Putamen (tissue), 1 donor: Measurements from ENCODE around the gene KITLG.
A peak's percentile ranks its signal among the peaks of the same experiment; 100 is the strongest.
"Not testable (repeated sequence)": the region's sequence is repeated elsewhere in the genome, so short reads cannot be mapped to it uniquely, and the experiment has no call there.

ENCODE experiments used
- DNase-seq: peaks from one replicate; pipeline ENCODE4 v3.0.0-alpha.2; 2016; ENCODE audit warnings: low spot score

Gene KITLG

DNA sequence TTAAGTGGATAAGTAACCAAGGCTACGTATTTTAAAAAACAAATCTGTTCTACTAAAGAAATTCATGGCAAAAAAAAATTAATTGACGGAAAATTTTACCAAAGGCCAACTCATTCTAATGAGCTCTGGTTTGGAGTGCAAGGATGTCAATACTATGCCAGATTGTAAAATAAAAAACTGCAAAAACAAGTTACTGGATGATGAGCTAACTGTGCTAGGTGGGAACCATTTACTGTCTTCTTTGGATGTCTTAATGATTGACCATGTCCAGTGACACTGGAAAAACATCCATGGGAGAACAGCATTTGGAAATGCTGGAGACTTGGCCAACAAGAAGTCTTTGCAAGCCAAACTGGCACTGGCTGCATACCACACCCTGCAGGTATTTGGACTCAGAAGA, 41.6 kb downstream of the KITLG start:
- DNase-seq, result no peak

GRCh38 chr12:88538250-88538649, 42.0 kb downstream of the KITLG start:
- peak; percentile 39 for DNase-seq

DNA sequence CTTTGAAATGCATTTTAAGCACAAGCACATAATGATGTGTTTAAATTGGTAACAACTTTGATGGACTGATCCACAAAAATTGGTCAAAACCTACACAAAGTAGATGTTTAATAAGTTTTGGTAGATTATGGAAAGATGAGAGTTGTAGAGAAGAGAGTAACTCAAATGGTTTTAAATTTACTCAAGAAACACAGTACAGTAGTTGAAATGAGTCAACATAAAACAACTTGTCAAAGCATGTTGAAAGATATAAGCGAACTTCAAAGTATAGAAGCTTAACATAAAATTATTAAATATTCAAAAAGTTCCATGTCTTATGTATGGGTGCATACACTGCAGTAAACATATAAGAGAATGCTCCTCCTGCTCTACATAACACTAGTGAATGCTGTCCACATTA, 49.4 kb downstream of the KITLG start:
- no peak for DNase-seq

DNA sequence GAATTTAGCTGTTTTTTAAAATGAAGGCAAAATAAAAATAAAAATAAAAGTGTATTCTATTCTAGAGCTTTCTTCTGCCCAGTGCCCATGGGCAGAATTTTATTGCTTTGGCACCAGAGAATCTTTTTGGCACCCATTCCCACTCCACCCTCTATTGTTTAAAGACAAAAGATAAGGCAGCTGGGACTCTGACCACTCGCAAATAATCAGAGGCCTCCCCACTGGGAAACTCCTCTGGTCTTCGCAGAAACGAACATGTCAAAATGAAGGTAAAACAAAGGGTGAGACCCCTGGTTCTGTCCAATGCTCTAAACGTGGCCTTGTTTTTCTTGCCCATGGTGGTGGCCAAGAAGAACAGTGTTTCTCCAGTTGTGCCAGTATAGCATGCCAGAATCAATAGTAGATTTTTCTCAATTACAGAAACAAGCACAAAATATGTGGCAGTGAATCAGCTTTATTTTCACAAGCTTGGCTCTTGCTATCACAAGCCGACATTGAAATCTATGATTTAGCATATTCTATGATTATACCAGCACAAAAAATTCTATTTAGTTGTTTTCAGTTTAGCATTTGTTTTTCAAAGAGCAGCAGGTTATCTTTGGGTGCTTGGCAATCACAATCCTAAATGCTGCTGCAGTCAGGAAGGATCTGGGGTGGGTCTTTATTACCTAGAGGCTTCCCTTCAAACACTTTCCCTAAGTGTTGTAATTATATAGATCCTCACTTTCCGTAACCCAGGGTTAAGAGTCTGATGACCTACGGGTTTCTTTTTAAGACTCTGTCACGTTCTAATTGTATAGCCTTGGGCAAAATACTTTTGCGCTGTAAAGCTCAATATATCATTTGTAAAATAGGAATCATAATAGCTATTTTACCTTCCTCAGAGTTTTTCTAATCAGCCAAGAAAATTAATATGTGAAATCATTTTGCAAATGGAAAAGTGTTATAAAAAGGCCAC, 50.5 kb downstream of the KITLG start:
- DNase-seq, result no peak

DNA sequence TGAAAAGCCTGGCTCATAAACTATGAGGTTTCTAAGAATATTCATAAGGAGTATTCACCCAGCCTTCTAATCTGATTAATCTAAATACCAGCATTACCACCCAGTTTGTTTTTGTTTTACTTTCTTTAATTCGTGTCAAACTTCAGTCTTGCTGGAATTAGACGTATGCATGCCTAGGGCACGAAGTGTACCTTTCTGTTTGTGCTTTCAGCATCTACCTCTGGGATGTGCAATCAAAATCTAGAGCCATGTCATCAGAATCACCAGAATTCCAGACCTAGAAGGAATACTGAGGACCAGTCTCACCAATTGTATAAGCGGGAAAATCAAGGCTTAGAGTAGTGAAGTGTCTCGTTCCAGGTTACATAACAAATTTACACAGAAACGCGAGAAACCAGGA, 57.3 kb downstream of the KITLG start:
- no peak for DNase-seq

DNA sequence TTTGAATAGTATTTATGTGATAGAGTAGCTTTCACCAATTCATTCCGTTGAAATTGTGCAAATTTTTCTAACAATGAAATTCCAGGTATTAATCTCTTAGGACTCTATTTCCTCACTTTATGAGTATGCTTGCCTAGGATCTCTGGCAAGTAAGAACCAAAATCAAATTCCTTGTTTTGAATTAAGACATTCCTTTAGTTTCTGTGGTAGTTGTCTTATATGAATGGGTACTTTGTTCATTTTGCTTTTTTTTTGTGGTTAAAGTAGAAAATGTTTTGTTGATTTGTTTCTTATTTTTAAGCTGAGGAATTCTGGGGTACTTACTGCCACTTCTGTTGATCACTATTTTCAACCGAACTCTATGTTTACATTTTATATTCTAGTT, 59.8 kb downstream of the KITLG start:
- DNase-seq, result no peak

GRCh38 chr12:88519802-88520435, 60.4 kb downstream of the KITLG start:
- no peak for DNase-seq

DNA sequence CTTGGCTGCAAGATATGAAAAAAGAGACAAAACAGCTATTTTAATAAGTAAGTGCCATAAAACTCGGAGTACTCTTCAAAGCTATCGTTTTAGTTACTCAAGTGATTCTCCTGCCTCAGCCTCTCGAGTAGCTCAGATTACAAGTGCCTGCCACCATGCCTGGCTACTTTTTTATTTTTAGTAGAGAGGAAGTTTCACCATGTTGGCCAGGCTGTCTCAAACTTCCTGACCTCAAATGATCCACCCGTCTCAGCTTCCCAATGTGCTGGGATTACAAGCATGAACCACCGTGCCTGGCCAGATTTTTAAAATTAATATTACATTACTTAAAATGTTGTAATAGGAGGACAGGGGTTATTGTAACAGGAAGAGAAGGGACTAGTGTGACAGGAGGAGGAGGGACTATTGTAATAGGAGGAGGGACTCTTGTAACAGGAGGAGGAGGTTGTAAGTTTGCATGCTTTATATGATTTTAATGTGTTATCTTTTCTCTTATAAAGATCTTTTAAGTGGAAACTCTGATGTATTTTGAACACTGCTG, 61.3 kb downstream of the KITLG start:
- DNase-seq, result no peak

- no peak for DNase-seq
These were observed 63.5 kb downstream of the KITLG start for GRCh38 chr12:88516811-88517210.

- DNase-seq, result no peak
These were observed 69.4 kb downstream of the KITLG start for GRCh38 chr12:88510843-88511242.

- no peak for DNase-seq
These were observed 70.4 kb downstream of the KITLG start for GRCh38 chr12:88509851-88510250.

DNA sequence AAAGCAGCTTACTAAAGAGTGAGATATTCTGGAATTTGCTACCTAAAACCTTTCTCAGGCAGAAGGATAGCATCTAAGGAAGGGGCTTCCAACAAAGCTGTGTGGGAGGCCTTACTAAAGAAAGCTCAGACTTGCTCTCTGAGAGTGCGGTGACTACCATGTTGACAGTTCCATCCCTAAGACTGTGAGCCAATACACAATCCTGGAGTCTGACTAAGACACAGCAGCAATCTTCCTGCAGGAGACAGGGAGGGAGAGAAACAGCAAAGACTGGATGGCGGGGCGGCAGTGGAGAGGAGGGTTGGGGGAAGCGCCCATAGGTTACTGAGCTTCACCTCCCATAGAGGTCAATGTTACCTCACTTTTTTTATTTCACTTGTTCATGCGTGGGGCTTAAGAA, 70.9 kb downstream of the KITLG start:
- DNase-seq, result no peak

DNA sequence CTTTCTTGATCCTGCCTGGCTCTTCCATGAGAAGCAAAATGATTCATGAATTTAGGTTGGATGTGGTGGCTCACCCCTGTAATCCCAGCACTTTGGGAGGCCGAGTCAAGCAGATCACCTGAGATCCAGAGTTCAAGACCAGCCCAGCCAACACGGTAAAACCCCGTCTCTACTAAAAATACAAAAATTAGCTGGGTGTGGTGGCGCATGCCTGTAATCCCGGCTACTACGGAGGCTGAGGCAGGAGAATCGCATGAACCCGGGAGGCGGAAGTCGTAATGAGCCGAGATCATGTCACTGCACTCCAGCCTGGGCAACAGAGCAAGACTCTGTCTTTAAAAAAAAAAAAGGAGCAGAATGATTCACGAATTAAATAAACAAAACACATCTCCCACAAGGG, 72.4 kb downstream of the KITLG start:
- DNase-seq, result not testable (repeated sequence)

GRCh38 chr12:88507270-88507669, 73.0 kb downstream of the KITLG start:
- DNase-seq, result no peak

- no peak for DNase-seq
These were observed 74.6 kb downstream of the KITLG start for GRCh38 chr12:88505696-88506095.

DNA sequence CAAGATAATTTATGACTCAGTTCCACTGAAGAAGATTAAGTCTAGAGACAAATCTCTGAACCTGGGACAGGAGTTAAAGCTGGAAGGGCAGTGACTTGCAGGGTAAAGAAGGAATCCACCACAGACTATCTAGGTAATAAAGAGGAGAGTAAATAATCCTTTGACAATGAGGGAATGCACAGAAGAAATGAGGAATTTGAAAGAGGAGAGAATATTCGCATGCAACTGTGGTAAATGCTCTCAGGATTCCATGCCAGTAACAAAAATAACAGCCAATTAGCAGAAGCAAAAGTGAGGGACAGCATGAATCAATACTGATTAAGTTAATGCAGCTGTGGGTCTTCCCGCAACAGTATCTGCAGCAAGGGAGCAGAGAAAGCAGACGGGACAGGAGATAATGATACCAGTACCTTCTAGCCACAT, 77.0 kb downstream of the KITLG start:
- DNase-seq, result no peak

DNA sequence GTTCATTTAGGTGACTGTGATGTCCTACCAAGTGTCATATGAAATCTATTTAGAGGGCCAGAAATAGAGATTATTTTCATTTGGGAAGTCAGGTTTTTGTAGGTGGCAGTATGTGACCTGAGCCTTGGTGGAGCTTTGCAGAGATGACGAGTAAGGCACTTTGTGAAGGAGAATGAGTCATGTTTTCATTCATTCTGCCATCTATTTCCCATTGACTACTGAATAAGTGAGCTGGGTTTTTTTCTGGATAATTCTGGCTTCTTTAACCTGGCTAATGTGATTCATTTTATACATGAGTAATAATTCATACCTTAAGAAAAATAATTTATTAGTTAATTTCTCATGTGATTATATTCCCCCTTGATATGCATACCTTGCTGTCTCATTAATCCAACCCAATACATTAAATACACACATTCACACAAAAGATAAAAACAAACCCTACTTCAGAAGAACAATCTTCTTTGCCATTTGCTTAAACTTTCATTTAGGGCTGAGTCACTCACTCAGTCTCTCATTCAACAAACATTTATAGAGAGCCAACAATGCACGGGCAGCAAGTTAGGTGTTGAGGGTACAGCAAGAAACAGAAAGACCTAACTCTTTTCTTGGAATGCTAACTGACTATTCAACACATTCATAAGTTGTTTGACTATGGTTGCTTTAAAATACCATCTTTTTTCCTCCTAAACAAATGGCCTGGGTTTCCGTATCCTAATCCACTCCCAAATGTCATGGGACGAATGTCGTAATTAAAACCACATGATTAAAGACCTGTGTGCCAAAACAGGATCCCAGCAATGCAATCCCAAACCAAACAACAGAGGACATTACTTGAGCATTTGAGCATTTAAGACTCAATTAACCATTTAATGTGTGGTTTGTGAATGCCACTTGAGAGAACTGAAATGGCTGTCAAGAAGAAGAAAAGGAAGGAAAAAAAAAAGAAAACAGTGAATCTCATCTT, 78.0 kb downstream of the KITLG start:
- DNase-seq, result peak; percentile 34

- DNase-seq, result no peak
These were observed 83.3 kb downstream of the KITLG start for GRCh38 chr12:88496891-88497371.

- DNase-seq, result no peak
These were observed 83.8 kb downstream of the KITLG start for GRCh38 chr12:88496429-88496828.

- DNase-seq, result no peak
These were observed 85.2 kb downstream of the KITLG start for GRCh38 chr12:88495031-88495430.

- DNase-seq, result no peak
These were observed 85.8 kb downstream of the KITLG start for GRCh38 chr12:88494520-88494919.

DNA sequence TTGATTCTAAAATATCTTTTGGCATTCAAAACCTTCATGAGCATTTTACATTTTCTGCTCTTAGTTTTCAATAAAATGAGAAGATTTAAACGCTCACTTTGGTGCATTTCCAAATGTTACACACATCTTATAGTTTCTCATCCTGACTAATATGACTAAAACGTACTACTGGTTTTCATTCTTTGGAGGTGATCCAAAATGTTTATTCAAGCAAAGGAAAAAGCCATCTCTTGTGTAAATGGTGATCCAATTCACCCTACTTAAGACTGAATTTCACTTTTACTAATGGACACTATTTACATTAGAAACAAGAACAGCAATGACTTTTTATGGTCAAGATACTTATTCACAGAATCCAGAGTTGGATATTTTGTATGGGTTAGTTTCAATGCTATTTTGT, 86.6 kb downstream of the KITLG start:
- DNase-seq, result no peak
